H1 (cell line): ENCODE measurements around the gene RARB. TPM values are rescaled to one million over a fixed set of nuclear protein-coding genes. Genes with fewer than 3 reads are reported as not detected.

ENCODE experiments used
- CTCF ChIA-PET: fragments of 300-600 bp; sonication (Branson Sonifier 250); formaldehyde crosslinking; loops from one replicate; lab custom pipeline; 2021; ENCODE audit not compliant: partially characterized antibody; lab: Charles Lee
- POLR2A ChIA-PET: fragments of 300-600 bp; sonication (Branson Sonifier 250); formaldehyde crosslinking; loops from one replicate; lab custom pipeline; 2021; ENCODE audit warnings: inconsistent platforms; ENCODE audit not compliant: partially characterized antibody; lab: Charles Lee
- DNase-seq, 2 experiments: peaks; one replicate each; pipeline versions ENCODE4 v3.0.0 to v3.0.0-alpha.2; 2010 to 2022; ENCODE audit warnings: low spot score in 2 of 2, low read depth in 1 of 2, mixed read lengths in 1 of 2
- FAIRE-seq: peaks from 2 replicates; lab custom pipeline; 2011; peaks lifted over from hg19 to GRCh38; lab: Jason Lieb, UNC
- H2AFZ ChIP-seq: 2 replicates; pipeline ENCODE4 v1.8.1; 2012; ENCODE audit warnings: low read length, inconsistent platforms
- H2AK5ac ChIP-seq: 2 replicates; pipeline ENCODE4 v1.6.1; 2013; ENCODE audit warnings: low read depth, low read length
- H2BK120ac ChIP-seq: replicated peaks from 2 replicates; pipeline ENCODE3; 2013; ENCODE audit warnings: low read depth, low read length, inconsistent platforms
- H2BK12ac ChIP-seq: 2 replicates; pipeline ENCODE4 v1.6.1; 2013; ENCODE audit warnings: low read depth, low read length
- H2BK15ac ChIP-seq: 2 replicates; pipeline ENCODE4 v1.6.1; 2013; ENCODE audit warnings: low read length
- H2BK20ac ChIP-seq: 2 replicates; pipeline ENCODE4 v1.6.1; 2013; ENCODE audit warnings: low read length
- H2BK5ac ChIP-seq: 2 replicates; pipeline ENCODE4 v1.6.1; 2013; ENCODE audit warnings: low read depth, low read length
- H3K14ac ChIP-seq: 2 replicates; pipeline ENCODE4 v1.6.1; 2013; ENCODE audit warnings: inconsistent platforms; ENCODE audit not compliant: insufficient read length
- H3K18ac ChIP-seq: 2 replicates; pipeline ENCODE4 v1.6.1; 2013; ENCODE audit warnings: low read length; ENCODE audit errors: extremely low read depth
- H3K23ac ChIP-seq: 2 replicates; pipeline ENCODE4 v1.6.1; 2013; ENCODE audit warnings: inconsistent platforms; ENCODE audit not compliant: insufficient read length
- H3K23me2 ChIP-seq: 2 replicates; pipeline ENCODE4 v1.6.1; 2013; ENCODE audit warnings: low read depth, low read length
- H3K27ac ChIP-seq: 2 replicates; pipeline ENCODE4 v1.6.1; 2011; ENCODE audit warnings: low read depth, low read length, inconsistent platforms
- H3K27me3 ChIP-seq, 4 experiments: replicated peaks in 1 of 4; 1 replicate in 1 of 4; 2 replicates in 3 of 4; pipeline versions ENCODE4 v1.6.1 to v1.8.1; 2011 to 2013; ENCODE audit warnings: low read length in 3 of 4, mild to moderate bottlenecking in 3 of 4, inconsistent platforms in 2 of 4, mixed read lengths in 2 of 4, moderate library complexity in 1 of 4; ENCODE audit not compliant: control insufficient read depth in 3 of 4, insufficient read depth in 3 of 4; ENCODE audit errors: extremely low read depth in 1 of 4
- H3K36me3 ChIP-seq, 4 experiments: 2 replicates each; pipeline versions ENCODE4 v1.6.1 to v1.8.1; 2011 to 2013; ENCODE audit warnings: mild to moderate bottlenecking in 4 of 4, low read length in 3 of 4, moderate library complexity in 2 of 4, control low read depth in 1 of 4, inconsistent platforms in 1 of 4; ENCODE audit not compliant: insufficient read depth in 4 of 4, control insufficient read depth in 2 of 4
- H3K4ac ChIP-seq: replicated peaks from 2 replicates; pipeline ENCODE3; 2013; ENCODE audit warnings: low read length, low read depth, mixed read lengths, inconsistent platforms; ENCODE audit not compliant: insufficient read length
- H3K4me1 ChIP-seq, 4 experiments: replicated peaks in 1 of 4; 1 replicate in 1 of 4; 2 replicates in 3 of 4; pipeline versions ENCODE4 v1.6.1 to v1.8.1; 2011 to 2013; ENCODE audit warnings: low read length in 3 of 4, inconsistent platforms in 2 of 4, mixed read lengths in 1 of 4; ENCODE audit not compliant: insufficient read depth in 4 of 4, control insufficient read depth in 3 of 4
- H3K4me2 ChIP-seq, 2 experiments: 2 replicates each; pipeline versions ENCODE4 v1.6.1 to v1.8.1; 2011 to 2013; ENCODE audit warnings: low read depth in 2 of 2, low read length in 2 of 2, control low read depth in 1 of 2, inconsistent platforms in 1 of 2, mild to moderate bottlenecking in 1 of 2; ENCODE audit not compliant: insufficient read depth in 1 of 2
- H3K4me3 ChIP-seq, 4 experiments: fragments of 200-600, 300-600 bp in 1 of 4; sonication (generic), shearing (Covaris generic), sonication (Bioruptor Twin) in 1 of 4; 2 replicates each; pipeline versions ENCODE4 v1.5.1 to v1.8.1; 2011 to 2016; ENCODE audit warnings: low read length in 4 of 4, low read depth in 3 of 4, control low read depth in 2 of 4, inconsistent platforms in 2 of 4, mild to moderate bottlenecking in 2 of 4, mixed read lengths in 1 of 4, moderate library complexity in 1 of 4; ENCODE audit not compliant: insufficient read depth in 2 of 4; ENCODE audit errors: extremely low read depth in 1 of 4
- H3K56ac ChIP-seq: replicated peaks from 2 replicates; pipeline ENCODE3; 2013; ENCODE audit warnings: low read depth, mild to moderate bottlenecking, mixed read lengths, low read length, inconsistent platforms; ENCODE audit not compliant: insufficient read length
- H3K79me1 ChIP-seq: 2 replicates; pipeline ENCODE4 v1.6.1; 2013; ENCODE audit warnings: low read depth, low read length, control low read depth
- H3K79me2 ChIP-seq, 2 experiments: 2 replicates each; pipeline versions ENCODE4 v1.6.1 to v1.8.1; 2012 to 2013; ENCODE audit warnings: low read length in 2 of 2, mild to moderate bottlenecking in 2 of 2, inconsistent platforms in 1 of 2; ENCODE audit not compliant: insufficient read depth in 2 of 2, control insufficient read depth in 1 of 2
- H3K9ac ChIP-seq, 4 experiments: replicated peaks in 1 of 4; 1 replicate in 1 of 4; 2 replicates in 3 of 4; pipeline versions ENCODE4 v1.6.1 to v1.8.1; 2011 to 2013; ENCODE audit warnings: low read depth in 3 of 4, low read length in 3 of 4, control low read depth in 2 of 4, mild to moderate bottlenecking in 2 of 4, moderate library complexity in 2 of 4, inconsistent platforms in 1 of 4; ENCODE audit errors: extremely low read depth in 1 of 4
- H3K9me3 ChIP-seq, 2 experiments: 2 replicates each; pipeline versions ENCODE4 v1.6.1 to v1.8.1; 2012 to 2013; ENCODE audit warnings: mild to moderate bottlenecking in 2 of 2, moderate library complexity in 2 of 2, control low read depth in 1 of 2, inconsistent platforms in 1 of 2, low read depth in 1 of 2, low read length in 1 of 2, mixed read lengths in 1 of 2; ENCODE audit not compliant: insufficient read depth in 2 of 2
- H4K20me1 ChIP-seq, 2 experiments: replicated peaks in 1 of 2; 2 replicates each; pipeline versions ENCODE3 to v1.8.1; 2011 to 2013; ENCODE audit warnings: inconsistent platforms in 2 of 2, low read length in 2 of 2, mild to moderate bottlenecking in 1 of 2; ENCODE audit not compliant: insufficient read depth in 2 of 2, control insufficient read depth in 1 of 2
- H4K5ac ChIP-seq: 2 replicates; pipeline ENCODE4 v1.6.1; 2013; ENCODE audit warnings: low read length, low read depth, mixed read lengths, inconsistent platforms; ENCODE audit not compliant: insufficient read length
- H4K8ac ChIP-seq: 2 replicates; pipeline ENCODE4 v1.8.0; 2013; ENCODE audit warnings: mild to moderate bottlenecking, moderate library complexity, low read length, inconsistent platforms; ENCODE audit not compliant: insufficient read depth; ENCODE audit errors: extremely low read depth
- H4K91ac ChIP-seq: replicated peaks from 2 replicates; pipeline ENCODE3; 2013; ENCODE audit warnings: low read length, mixed read lengths, inconsistent platforms; ENCODE audit not compliant: insufficient read length
- BRCA1 ChIP-seq: IDR thresholded peaks from 2 replicates; pipeline ENCODE4 v1.6.1; 2012; ENCODE audit warnings: low read depth, low read length, improper control_type of control experiment
- CHD1 ChIP-seq: IDR thresholded peaks from 2 replicates; pipeline ENCODE4 v1.6.1; 2012; ENCODE audit warnings: low read depth, low read length, improper control_type of control experiment
- CHD2 ChIP-seq: IDR thresholded peaks from 2 replicates; pipeline ENCODE4 v1.6.1; 2012; ENCODE audit warnings: low read length, improper control_type of control experiment
- KDM1A ChIP-seq: fragments of 200-600, 300-600 bp; sonication (generic); IDR thresholded peaks from 2 replicates; pipeline ENCODE4 v1.7.1; 2016; ENCODE audit warnings: mild to moderate bottlenecking, low read length, borderline replicate concordance
- NANOG ChIP-seq: IDR thresholded peaks from 2 replicates; pipeline ENCODE4 v1.6.1; 2011; ENCODE audit warnings: low read length, low read depth, mild to moderate bottlenecking, inconsistent platforms; ENCODE audit not compliant: insufficient read depth, poor library complexity, severe bottlenecking
- NRF1 ChIP-seq: IDR thresholded peaks from 2 replicates; pipeline ENCODE4 v1.6.1; 2011; ENCODE audit warnings: mild to moderate bottlenecking, low read depth, low read length, improper control_type of control experiment
- POU5F1 ChIP-seq: IDR thresholded peaks from 2 replicates; pipeline ENCODE4 v1.6.1; 2011; ENCODE audit warnings: low read depth, mild to moderate bottlenecking, low read length, moderate library complexity
- SIN3A ChIP-seq, 2 experiments: IDR thresholded peaks in 1 of 2; conservative IDR thresholded peaks in 1 of 2; 2 replicates each; pipeline ENCODE4 v1.6.1; 2011 to 2012; ENCODE audit warnings: low read length in 2 of 2, improper control_type of control experiment in 1 of 2, low read depth in 1 of 2, mild to moderate bottlenecking in 1 of 2
- TAF1 ChIP-seq: IDR thresholded peaks from 2 replicates; pipeline ENCODE4 v1.6.1; 2011; ENCODE audit warnings: mild to moderate bottlenecking, low read depth, low read length
- TCF12 ChIP-seq: IDR thresholded peaks from 2 replicates; pipeline ENCODE4 v1.6.1; 2011; ENCODE audit warnings: low read depth, mild to moderate bottlenecking, low read length
- WGBS, 2 experiments: shearing (Covaris generic) in 1 of 2; methylation state at CpG; one replicate each; pipeline versions ENCODE4 v1.1.6 to v1.1.7; 2013 to 2015; ENCODE audit warnings: low lambda C conversion rate in 2 of 2, mixed read lengths in 2 of 2, inconsistent platforms in 1 of 2, low coverage in 1 of 2, missing lambda C conversion rate in 1 of 2; ENCODE audit not compliant: insufficient replicate concordance in 2 of 2, insufficient coverage in 1 of 2, insufficient read length in 1 of 2; ENCODE audit errors: extremely low coverage in 1 of 2, missing lambda C conversion rate in 1 of 2; 5-methylcytosine and 5-hydroxymethylcytosine counted together
- polyA plus RNA-seq, 7 experiments: library from polyadenylated mRNA; depleted of rRNA in 3 of 7; stranded (reverse) in 5 of 7; unstranded in 2 of 7; fragments of >200 nt in 5 of 7; fragments of 200-250 nt in 2 of 7; gene quantifications; 1 replicate in 5 of 7; 2 replicates in 1 of 7; 4 replicates in 1 of 7; pipeline versions ENCODE4 v1.2.1 to v1.2.3, GENCODE V29; 2011 to 2013; ENCODE audit warnings: missing spikeins in 2 of 7, mixed read lengths in 2 of 7
- total RNA-seq: library from RNA; stranded (reverse); fragmentation: NEBNext Ultra II Directional; extraction: Animal tissue kit (Norgen Biotek cat#: 25700); gene quantifications from 2 replicates; pipeline ENCODE4 v1.2.1, GENCODE V29; 2021

RARB gene
- total and polyA plus RNA-seq, 2 of the 8 experiments (the other 6 are each of a cell fraction or from before 2014, with no cell fraction given): 0.15 to 0.22 TPM

GRCh38 chr3:25430287-25430934, 2.3 kb downstream of the RARB start:
- H3K27me3 ChIP-seq: peaks cover 0 to 10% (median 7%) of the 10 kb centered on the region in 4 experiments; a peak in 5 of 7 replicates
- H3K36me3 ChIP-seq: no peaks in the 10 kb centered on the region; a peak in 1 of 8 replicates
- ChIA-PET CTCF (interaction anchor here (1.2 kb wide), 1 partner anchor 12 kb away, joined by 3 read pairs; no protein-coding TSS in a partner anchor), POLR2A (no interaction called here)
- WGBS, 2 experiments: 75% methylated on average over 5 of the region's 5 CpGs; no CpG with 5 or more reads in 1 of the 2 experiments
- H2AFZ ChIP-seq: no peak overlapping the region
- H2BK5ac ChIP-seq: no peak overlapping the region
- no peak overlapping the region for H2BK120ac ChIP-seq
- peaks cover 7% of the 10 kb centered on the region for H3K23me2 ChIP-seq
- no peak overlapping the region for H3K4ac ChIP-seq
- no peak overlapping the region for H2BK12ac ChIP-seq
- no peak for TF ChIP-seq CHD1
- no peak for TF ChIP-seq TCF12
- no peak for TF ChIP-seq NANOG
- TF ChIP-seq POU5F1: no peak
- no peak for TF ChIP-seq NRF1
- no peak for TF ChIP-seq SIN3A (conservative IDR thresholded peaks at IDR 0.05 in 1 of 2, IDR thresholded peaks at IDR 0.05 in 1 of 2; ENCODE audit: low read depth in 1 of 2, low read length in 2 of 2)
- no peak for TF ChIP-seq CHD2
- TF ChIP-seq TAF1: no peak
- TF ChIP-seq KDM1A: no peak
- no peak for TF ChIP-seq BRCA1
- TF ChIP-seq, all 59 proteins: peak for 0
- Histone ChIP-seq H3K18ac (no peak overlapping the region), H3K4me2 (no peak overlapping the region), H3K27ac (no peak overlapping the region), H3K14ac (no peak overlapping the region), H4K5ac (no peak overlapping the region), H2BK15ac (no peak overlapping the region), H3K9me3 (no peaks in the 10 kb centered on the region), H3K79me1 (no peaks in the 10 kb centered on the region), H3K4me1 (peaks cover 3 to 10% (median 6%) of the 10 kb centered on the region in 4 experiments; a peak in 6 of 7 replicates), H3K23ac (no peak overlapping the region), H3K56ac (no peak overlapping the region), H3K4me3 (no peak overlapping the region), H2BK20ac (no peak overlapping the region), H3K79me2 (no peaks in the 10 kb centered on the region), H3K9ac (no peak overlapping the region), H4K20me1 (no peaks in the 10 kb centered on the region), H4K91ac (no peak overlapping the region), H2AK5ac (no peak overlapping the region), H4K8ac (no peak overlapping the region)
- no peak for FAIRE-seq
- DNase-seq: no peak
